Naive thymus-derived CD4-positive, alpha-beta T cell (primary cell): ENCODE measurements around the gene EMILIN1. TPM values are rescaled to one million over a fixed set of nuclear protein-coding genes. Genes with fewer than 3 reads are reported as not detected.

Source experiments
- ATAC-seq: fragments of 150-1000 bp; cut with Tn5 transposase; 2 replicates; pipeline ENCODE4 v1.10.0; 2021; ENCODE audit warnings: mild to moderate bottlenecking, moderate library complexity
- CTCF ChIA-PET: fragments of 350-600 bp; sonication (Branson Sonifier 250); formaldehyde crosslinking; loops from one replicate; lab custom pipeline; 2021; ENCODE audit warnings: antibody characterized with exemption; lab: Charles Lee
- POLR2A ChIA-PET: fragments of 350-600 bp; sonication (Branson Sonifier 250); formaldehyde crosslinking; loops from one replicate; lab custom pipeline; 2021; ENCODE audit warnings: antibody characterized with exemption, inconsistent platforms; lab: Charles Lee
- DNase-seq, 9 donors: peaks; one replicate each; pipeline versions ENCODE4 v3.0.0 to v3.0.0-alpha.2; 2020 to 2022; ENCODE audit warnings: mixed read lengths in 1 of 9
- H3K27ac ChIP-seq: one replicate; pipeline ENCODE4 v1.7.0; 2013; ENCODE audit warnings: mild to moderate bottlenecking, low read depth, low read length, moderate library complexity
- H3K27me3 ChIP-seq, 2 donors: one replicate each; pipeline ENCODE4 v1.7.0; 2013; ENCODE audit warnings: low read length in 2 of 2, mild to moderate bottlenecking in 2 of 2, moderate library complexity in 2 of 2; ENCODE audit not compliant: control insufficient read depth in 2 of 2, insufficient read depth in 2 of 2
- H3K36me3 ChIP-seq, 3 experiments: 1 replicate in 2 of 3; 2 replicates in 1 of 3; pipeline ENCODE4 v1.7.0; 2013; ENCODE audit warnings: low read length in 3 of 3, mild to moderate bottlenecking in 3 of 3, moderate library complexity in 1 of 3; ENCODE audit not compliant: insufficient read depth in 3 of 3, control insufficient read depth in 2 of 3
- H3K4me1 ChIP-seq, 2 donors: one replicate each; pipeline ENCODE4 v1.7.0; 2013; ENCODE audit warnings: low read length in 2 of 2, mild to moderate bottlenecking in 2 of 2, moderate library complexity in 1 of 2; ENCODE audit not compliant: control insufficient read depth in 2 of 2, insufficient read depth in 2 of 2
- H3K4me3 ChIP-seq: 2 replicates; pipeline ENCODE4 v1.7.0; 2013; ENCODE audit warnings: mild to moderate bottlenecking, low read length
- H3K9me3 ChIP-seq, 3 experiments: 1 replicate in 2 of 3; 2 replicates in 1 of 3; pipeline ENCODE4 v1.7.0; 2013; ENCODE audit warnings: low read length in 3 of 3; ENCODE audit not compliant: control insufficient read depth in 2 of 3
- H3K27ac Mint-ChIP-seq, 9 donors: one replicate each; pipeline ENCODE4 v1.8.0; 2020 to 2022; ENCODE audit warnings: mixed read lengths in 9 of 9, mild to moderate bottlenecking in 8 of 9, moderate library complexity in 5 of 9, inconsistent platforms in 2 of 9
- H3K27me3 Mint-ChIP-seq, 5 donors: one replicate each; pipeline ENCODE4 v1.8.0; 2021 to 2022; ENCODE audit warnings: mixed read lengths in 5 of 5, mild to moderate bottlenecking in 1 of 5
- H3K36me3 Mint-ChIP-seq, 5 donors: one replicate each; pipeline ENCODE4 v1.8.0; 2020 to 2022; ENCODE audit warnings: mixed read lengths in 5 of 5, mild to moderate bottlenecking in 3 of 5, inconsistent platforms in 1 of 5
- H3K4me1 Mint-ChIP-seq, 7 donors: one replicate each; pipeline ENCODE4 v1.8.0; 2020 to 2022; ENCODE audit warnings: mixed read lengths in 7 of 7, mild to moderate bottlenecking in 3 of 7, inconsistent platforms in 1 of 7
- H3K4me3 Mint-ChIP-seq, 10 donors: one replicate each; pipeline ENCODE4 v1.8.0; 2020 to 2022; ENCODE audit warnings: mild to moderate bottlenecking in 10 of 10, mixed read lengths in 10 of 10, moderate library complexity in 6 of 10, inconsistent platforms in 2 of 10
- H3K9me3 Mint-ChIP-seq, 11 donors: one replicate each; pipeline ENCODE4 v1.8.0; 2020 to 2022; ENCODE audit warnings: mixed read lengths in 11 of 11, mild to moderate bottlenecking in 4 of 11, inconsistent platforms in 1 of 11, moderate library complexity in 1 of 11
- intact Hi-C, 2 donors: fragments of 100-400 bp; cut with micrococcal nuclease; formaldehyde crosslinking; loops; one replicate each; pipeline ENCODE4 v1.15.1; 2023
- polyA plus RNA-seq, 2 donors: library from polyadenylated mRNA; unstranded; fragments of 300-500 nt; fragmentation: Illumina TruSeq; gene quantifications; one replicate each; pipeline ENCODE4 v1.2.3, GENCODE V29; 2021
- total RNA-seq, 6 experiments: library from RNA in 5 of 6; stranded (reverse) in 5 of 6; gene quantifications; 1 replicate in 5 of 6; 2 replicates in 1 of 6; pipeline ENCODE4 v1.2.3 and lab custom pipeline; 2021 to 2026

The EMILIN1 gene
- total and polyA plus RNA-seq, 7 experiments from 2014 or later = 0.35 to 1.4 (median 0.73) TPM

- Mint-ChIP-seq H3K27ac (peak overlapping the region; percentile 85 to 100 (median 92)), H3K27me3 (peaks cover 0 to 8% (median 4%) of the 10 kb centered on the region in 5 donors), H3K4me3 (peak overlapping the region; percentile 85 to 100 (median 88)), H3K36me3 (peaks cover 0 to 20% (median 14%) of the 10 kb centered on the region in 5 donors), H3K4me1 (peaks cover 10 to 34% (median 19%) of the 10 kb centered on the region in 7 donors), H3K9me3 (peaks cover 0 to 15% (median 0%) of the 10 kb centered on the region in 11 donors)
- CTCF ChIA-PET = interaction anchor here (0.9 to 1.6 kb wide), 7 partner anchors 17 to 91 kb away, joined by 3 to 6 read pairs (median 4); partner anchors contain the start of genes KHK and OST4
- DNase-seq (peak in 1 of 9 donors; percentile 65), ATAC-seq (no peak)
- Histone ChIP-seq H3K27ac (peak overlapping the region; percentile 84), H3K36me3 (peaks cover 4 to 25% (median 13%) of the 10 kb centered on the region in 3 experiments), H3K27me3 (no peaks in the 10 kb centered on the region), H3K4me1 (peaks cover 8 to 15% of the 10 kb centered on the region in 2 donors), H3K4me3 (peak overlapping the region; percentile 99), H3K9me3 (no peaks in the 10 kb centered on the region)
- POLR2A ChIA-PET = interaction anchor here (0.6 to 10.4 kb wide), 14 partner anchors 7 to 376 kb away, joined by 3 to 216 read pairs (median 6); partner anchors contain the start of genes ATRAID, KHK, NRBP1 and OST4
- intact Hi-C loops = loop anchor here (1.0 to 5.0 kb wide), 16 partner anchors 19 to 1341 kb away; partner anchors contain the start of genes OST4 (in 2 of the 2), ABHD1 (in 1 of the 2), ADGRF3 (in 1 of the 2) and ASXL2 (in 1 of the 2)
Observed at GRCh38 chr2:27051902-27052645, 26.3 kb upstream of the EMILIN1 start.

GRCh38 chr2:27053321-27053720, 25.1 kb upstream of the EMILIN1 start:
- ATAC-seq (no peak), DNase-seq (no peak)
- peaks cover 0 to 8% (median 4%) of the 10 kb centered on the region in 5 donors for H3K27me3 Mint-ChIP-seq
- peak overlapping the region in 8 of 10 donors; percentile 16 to 100 (median 68) for H3K4me3 Mint-ChIP-seq
- peaks cover 0 to 20% (median 12%) of the 10 kb centered on the region in 5 donors for H3K36me3 Mint-ChIP-seq
- H3K4me3 ChIP-seq = no peak overlapping the region
- no peak overlapping the region for H3K27ac ChIP-seq
- peaks cover 4 to 25% (median 13%) of the 10 kb centered on the region in 3 experiments for H3K36me3 ChIP-seq
- H3K27me3 ChIP-seq = no peaks in the 10 kb centered on the region
- H3K9me3 Mint-ChIP-seq = peaks cover 0 to 15% (median 0%) of the 10 kb centered on the region in 11 donors
- peaks cover 8 to 15% of the 10 kb centered on the region in 2 donors for H3K4me1 ChIP-seq
- H3K4me1 Mint-ChIP-seq = peaks cover 9 to 32% (median 19%) of the 10 kb centered on the region in 7 donors
- POLR2A ChIA-PET = interaction anchor here (1.3 to 10.4 kb wide), 3 partner anchors 17 to 33 kb away, joined by 4 to 216 read pairs (median 106); partner anchors contain the start of genes KHK and OST4
- H3K9me3 ChIP-seq = no peaks in the 10 kb centered on the region
- CTCF ChIA-PET = interaction anchor here (0.6 to 1.4 kb wide), 2 partner anchors 34 to 699 kb away, joined by 3 read pairs; no protein-coding TSS in a partner anchor
- intact Hi-C loops = loop anchor here in 1 of 2 donors (5.0 kb wide), 3 partner anchors 706 to 1176 kb away; partner anchors contain the start of genes ADGRF3, ASXL2, RAB10 and SELENOI
- peak overlapping the region in 7 of 9 donors; percentile 3 to 100 (median 77) for H3K27ac Mint-ChIP-seq

GRCh38 chr2:27053776-27054175, 24.6 kb upstream of the EMILIN1 start:
- H3K36me3 ChIP-seq = peaks cover 4 to 25% (median 13%) of the 10 kb centered on the region in 3 experiments
- H3K4me3 ChIP-seq = no peak overlapping the region
- ATAC-seq = no peak
- Mint-ChIP-seq H3K4me3 (peak overlapping the region in 2 of 10 donors; percentile 0 to 19), H3K27ac (peak overlapping the region in 5 of 9 donors; percentile 5 to 49 (median 20)), H3K27me3 (peaks cover 0 to 8% (median 4%) of the 10 kb centered on the region in 5 donors), H3K36me3 (peaks cover 0 to 25% (median 12%) of the 10 kb centered on the region in 5 donors), H3K4me1 (peaks cover 9 to 32% (median 19%) of the 10 kb centered on the region in 7 donors), H3K9me3 (peaks cover 0 to 15% (median 0%) of the 10 kb centered on the region in 11 donors)
- ChIA-PET POLR2A (interaction anchor here (1.3 to 10.4 kb wide), 3 partner anchors 17 to 33 kb away, joined by 4 to 216 read pairs (median 106); partner anchors contain the start of genes KHK and OST4), CTCF (interaction anchor here (0.6 to 1.4 kb wide), 2 partner anchors 34 to 699 kb away, joined by 3 read pairs; no protein-coding TSS in a partner anchor)
- no peak for DNase-seq
- no peak overlapping the region for H3K27ac ChIP-seq
- H3K9me3 ChIP-seq = no peaks in the 10 kb centered on the region
- intact Hi-C loops = loop anchor here in 1 of 2 donors (5.0 kb wide), 3 partner anchors 706 to 1176 kb away; partner anchors contain the start of genes ADGRF3, ASXL2, RAB10 and SELENOI
- peaks cover 8 to 15% of the 10 kb centered on the region in 2 donors for H3K4me1 ChIP-seq
- H3K27me3 ChIP-seq = no peaks in the 10 kb centered on the region

GRCh38 chr2:27054721-27055120, 23.7 kb upstream of the EMILIN1 start:
- Histone ChIP-seq H3K4me1 (peaks cover 4 to 8% of the 10 kb centered on the region in 2 donors), H3K27ac (no peak overlapping the region), H3K4me3 (no peak overlapping the region), H3K36me3 (peaks cover 4 to 31% (median 13%) of the 10 kb centered on the region in 3 experiments), H3K27me3 (no peaks in the 10 kb centered on the region), H3K9me3 (no peaks in the 10 kb centered on the region)
- no peak for DNase-seq
- CTCF ChIA-PET = interaction anchor here (0.7 to 1.5 kb wide), 3 partner anchors 12 to 42 kb away, joined by 3 read pairs; partner anchors contain the start of gene OST4
- peak overlapping the region in 2 of 9 donors; percentile 51 to 69 for H3K27ac Mint-ChIP-seq
- peaks cover 0 to 8% (median 4%) of the 10 kb centered on the region in 5 donors for H3K27me3 Mint-ChIP-seq
- H3K4me1 Mint-ChIP-seq = peaks cover 4 to 26% (median 17%) of the 10 kb centered on the region in 7 donors
- no peak overlapping the region for H3K4me3 Mint-ChIP-seq
- POLR2A ChIA-PET = interaction anchor here (1.0 to 10.4 kb wide), 4 partner anchors 16 to 32 kb away, joined by 3 to 216 read pairs (median 55); partner anchors contain the start of genes KHK and OST4
- ATAC-seq = no peak
- intact Hi-C loops = loop anchor here in 1 of 2 donors (5.0 kb wide), 3 partner anchors 707 to 1177 kb away; partner anchors contain the start of genes ADGRF3, ASXL2, RAB10 and SELENOI
- H3K36me3 Mint-ChIP-seq = peaks cover 0 to 31% (median 14%) of the 10 kb centered on the region in 5 donors
- H3K9me3 Mint-ChIP-seq = peaks cover 0 to 15% (median 0%) of the 10 kb centered on the region in 11 donors

- ChIA-PET POLR2A (interaction anchor here (0.6 to 10.4 kb wide), 3 partner anchors 9 to 29 kb away, joined by 4 to 216 read pairs (median 106); partner anchors contain the start of genes KHK and OST4), CTCF (no interaction called here)
- Mint-ChIP-seq H3K9me3 (no peaks in the 10 kb centered on the region), H3K36me3 (peaks cover 0 to 32% (median 10%) of the 10 kb centered on the region in 5 donors), H3K27me3 (no peaks in the 10 kb centered on the region), H3K27ac (no peak overlapping the region), H3K4me1 (peaks cover under 1 to 16% (median 3%) of the 10 kb centered on the region in 7 donors), H3K4me3 (no peak overlapping the region)
- H3K36me3 ChIP-seq = peaks cover 4 to 26% (median 13%) of the 10 kb centered on the region in 3 experiments
- H3K27ac ChIP-seq = no peak overlapping the region
- peaks cover under 1 to 2% of the 10 kb centered on the region in 2 donors for H3K4me1 ChIP-seq
- ATAC-seq (no peak), DNase-seq (no peak)
- H3K9me3 ChIP-seq = no peaks in the 10 kb centered on the region
- H3K27me3 ChIP-seq = no peaks in the 10 kb centered on the region
- intact Hi-C loops = no loop called here
- H3K4me3 ChIP-seq = no peak overlapping the region
Observed at GRCh38 chr2:27057184-27057583, 21.2 kb upstream of the EMILIN1 start.
